ENCODE results near the gene ZBTB33. TPM values are rescaled to one million over a fixed set of nuclear protein-coding genes. Genes with fewer than 3 reads are reported as not detected.

The ZBTB33 gene
- total RNA-seq = 10 to 100 TPM in 2 of 4 donors, 1 to 10 TPM in 2; 5.6 to 16.1 (median 10.0) TPM

GRCh38 chrX:120250522-120251271, at the start of gene ZBTB33:
Gene ZBTB33, plus strand, starts transcription at chrX:120250812. Its CDS starts 2,604 bp downstream, at chrX:120253416.
- H3K4me1 ChIP-seq = peaks cover 0 to 10% (median 0%) of the 10 kb centered on the region in 4 donors
- 58% methylated on average over 62 of the region's 75 CpGs; no CpG with 5 or more reads in 1 of the 2 donors for WGBS, 2 donors (ENCODE audit: low coverage in 1 of 2)
- no peaks in the 10 kb centered on the region for H3K36me3 ChIP-seq
- H3K4me3 ChIP-seq = peak within 1 kb of the TSS; percentile 32 to 83 (median 67)
- intact Hi-C loops (cut with DNase I; ENCODE audit: low total_unique reads) = loop anchor here (10.0 kb wide), 2 partner anchors 214 to 504 kb away; partner anchors contain the start of gene LAMP2
- peak within 1 kb of the TSS; percentile 87 to 98 (median 96) for H3K27ac ChIP-seq
- in situ Hi-C loops (cut with MboI; ENCODE audit: low pct_ligation_motif_present in 1 of 4, low pct_unique_long_range_greater_than_20kb in 1 of 4, low sequenced_read_pairs in 3 of 4) = loop anchor here in 1 of 4 donors (25.0 kb wide), 1 partner anchor 212 kb away; the partner anchor contains the start of gene LAMP2
- DNase-seq = peak; percentile 91
- TF ChIP-seq POLR2AphosphoS5 (IDR thresholded peaks at IDR 0.05) = peak; percentile 75 to 92 (median 89)
- peak; percentile 47 to 89 (median 62) for TF ChIP-seq CTCF (IDR thresholded peaks at IDR 0.05)
- no peak for TF ChIP-seq EP300 (IDR thresholded peaks at IDR 0.05; ENCODE audit: low read depth)
- TF ChIP-seq POLR2A (IDR thresholded peaks at IDR 0.05) = peak; percentile 88
- no peaks in the 10 kb centered on the region for H3K27me3 ChIP-seq
- no peaks in the 10 kb centered on the region for H3K9me3 ChIP-seq

GRCh38 chrX:120200851-120201250, 49.8 kb upstream of the ZBTB33 start:
- no peaks in the 10 kb centered on the region for H3K27me3 ChIP-seq
- intact Hi-C loops (cut with DNase I; ENCODE audit: low total_unique reads) (no loop called here), in situ Hi-C loops (cut with MboI; ENCODE audit: low pct_ligation_motif_present in 1 of 4, low pct_unique_long_range_greater_than_20kb in 1 of 4, low sequenced_read_pairs in 3 of 4) (loop anchor here in 1 of 4 donors (25.0 kb wide), 1 partner anchor 114 kb away; the partner anchor contains the start of gene RHOXF2B)
- H3K4me1 ChIP-seq = no peaks in the 10 kb centered on the region
- no peaks in the 10 kb centered on the region for H3K36me3 ChIP-seq
- 92% methylated on average over 11 of the region's 11 CpGs; no CpG with 5 or more reads in 1 of the 2 donors for WGBS, 2 donors (ENCODE audit: low coverage in 1 of 2)
- no peak overlapping the region for H3K27ac ChIP-seq
- H3K4me3 ChIP-seq = no peak overlapping the region
- no peak for DNase-seq
- TF ChIP-seq POLR2AphosphoS5 (IDR thresholded peaks at IDR 0.05) (no peak), POLR2A (IDR thresholded peaks at IDR 0.05) (no peak), CTCF (IDR thresholded peaks at IDR 0.05) (no peak), EP300 (IDR thresholded peaks at IDR 0.05; ENCODE audit: low read depth) (no peak)
- no peaks in the 10 kb centered on the region for H3K9me3 ChIP-seq

- H3K27ac ChIP-seq = no peak overlapping the region
- no peaks in the 10 kb centered on the region for H3K4me1 ChIP-seq
- DNase-seq = no peak
- no peaks in the 10 kb centered on the region for H3K9me3 ChIP-seq
- H3K36me3 ChIP-seq = no peaks in the 10 kb centered on the region
- H3K27me3 ChIP-seq = no peaks in the 10 kb centered on the region
- H3K4me3 ChIP-seq = no peak overlapping the region
- no peak for TF ChIP-seq EP300 (IDR thresholded peaks at IDR 0.05; ENCODE audit: low read depth)
- intact Hi-C loops (cut with DNase I; ENCODE audit: low total_unique reads) = no loop called here
- in situ Hi-C loops (cut with MboI; ENCODE audit: low pct_ligation_motif_present in 1 of 4, low pct_unique_long_range_greater_than_20kb in 1 of 4, low sequenced_read_pairs in 3 of 4) = loop anchor here in 1 of 4 donors (25.0 kb wide), 1 partner anchor 119 kb away; the partner anchor contains the start of gene RHOXF2B
- 74 to 100% methylated on average over 1 to 12 of the region's 12 CpGs for WGBS, 2 donors (ENCODE audit: low coverage in 1 of 2)
Measured at GRCh38 chrX:120205816-120206753, 44.5 kb upstream of the ZBTB33 start.

GRCh38 chrX:120207009-120207605, 43.5 kb upstream of the ZBTB33 start:
- H3K4me3 ChIP-seq = no peak overlapping the region
- H3K9me3 ChIP-seq = no peaks in the 10 kb centered on the region
- 90% methylated on average over 8 of the region's 8 CpGs; no CpG with 5 or more reads in 1 of the 2 donors for WGBS, 2 donors (ENCODE audit: low coverage in 1 of 2)
- H3K4me1 ChIP-seq = no peaks in the 10 kb centered on the region
- no peak overlapping the region for H3K27ac ChIP-seq
- no peak for DNase-seq
- TF ChIP-seq CTCF (IDR thresholded peaks at IDR 0.05) (no peak), EP300 (IDR thresholded peaks at IDR 0.05; ENCODE audit: low read depth) (no peak), POLR2AphosphoS5 (IDR thresholded peaks at IDR 0.05) (no peak), POLR2A (IDR thresholded peaks at IDR 0.05) (no peak)
- no peaks in the 10 kb centered on the region for H3K27me3 ChIP-seq
- in situ Hi-C loops (cut with MboI; ENCODE audit: low pct_ligation_motif_present in 1 of 4, low pct_unique_long_range_greater_than_20kb in 1 of 4, low sequenced_read_pairs in 3 of 4) (loop anchor here in 1 of 4 donors (25.0 kb wide), 1 partner anchor 120 kb away; the partner anchor contains the start of gene RHOXF2B), intact Hi-C loops (cut with DNase I; ENCODE audit: low total_unique reads) (no loop called here)
- H3K36me3 ChIP-seq = no peaks in the 10 kb centered on the region

Measured in transverse colon (tissue), 4 donors.